ENCODE data around the gene FRMD4A. TPM values are rescaled to one million over a fixed set of nuclear protein-coding genes. Genes with fewer than 3 reads are reported as not detected.

FRMD4A gene
- polyA plus RNA-seq, 1 donor (not counting 4 experiments of a cell fraction or from before 2014, with no cell fraction given), result 12.9 TPM

DNA sequence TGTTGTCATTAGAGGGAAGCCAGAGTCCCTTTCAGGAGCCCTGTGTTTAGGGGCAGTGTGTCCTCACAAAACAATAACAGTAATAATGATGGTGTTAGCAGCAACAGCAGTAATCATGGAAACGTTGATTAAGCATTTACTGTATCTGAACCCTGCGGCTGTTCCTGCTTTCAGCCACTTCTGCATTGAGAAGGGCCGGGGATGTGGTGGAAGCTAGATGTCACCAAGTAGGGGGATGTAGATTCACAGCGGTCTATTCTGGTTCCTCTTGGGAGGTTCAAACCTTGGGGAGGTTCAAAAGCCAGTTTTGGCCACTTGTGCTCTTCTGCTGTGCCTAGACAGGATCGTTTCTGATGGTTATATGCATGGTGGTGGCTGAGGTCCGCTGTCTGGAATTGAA lies 699.1 kb downstream of the FRMD4A start:
- Histone ChIP-seq H3K9ac (ENCODE audit: control insufficient read depth, extremely low read depth, insufficient read depth, low read length) (no peak overlapping the region), H3K4me1 (ENCODE audit: control insufficient read depth, extremely low read depth, insufficient read depth, low read length) (no peaks in the 10 kb centered on the region), H3K9me1 (ENCODE audit: control insufficient read depth, extremely low read depth, insufficient read depth, low read length) (no peaks in the 10 kb centered on the region), H4K20me1 (ENCODE audit: control insufficient read depth, extremely low read depth, insufficient read depth, low read length) (no peaks in the 10 kb centered on the region), H3K36me3 (ENCODE audit: control insufficient read depth in 2 of 2, extremely low read depth in 1 of 2, insufficient read depth in 2 of 2, low read length in 2 of 2) (peaks cover 4 to 11% of the 10 kb centered on the region in 2 experiments), H3K27me3 (ENCODE audit: control insufficient read depth, extremely low read depth, insufficient read depth, low read length) (no peaks in the 10 kb centered on the region), H2AFZ (ENCODE audit: control insufficient read depth, low read length) (no peak overlapping the region), H3K79me2 (ENCODE audit: control insufficient read depth, insufficient read depth, low read length) (no peaks in the 10 kb centered on the region), H3K4me3 (ENCODE audit: control insufficient read depth in 2 of 3, extremely low read depth in 1 of 3, insufficient read depth in 2 of 3, low read depth in 1 of 3, low read length in 3 of 3) (no peak overlapping the region), H3K27ac (ENCODE audit: control insufficient read depth, insufficient read depth, low read length) (no peak overlapping the region), H3K9me3 (ENCODE audit: control insufficient read depth, low read depth, low read length) (no peaks in the 10 kb centered on the region), H3K4me2 (ENCODE audit: control insufficient read depth, extremely low read depth, insufficient read depth, low read depth, low read length) (no peak overlapping the region)
- DNase-seq (ENCODE audit: low read depth, low spot score) (no peak), FAIRE-seq (no peak)
- dilution Hi-C loops (cut with MboI; ENCODE audit: extremely low pct_ligation_motif_present, low sequenced_read_pairs), result no loop called here
- TF ChIP-seq, protein P1, sequence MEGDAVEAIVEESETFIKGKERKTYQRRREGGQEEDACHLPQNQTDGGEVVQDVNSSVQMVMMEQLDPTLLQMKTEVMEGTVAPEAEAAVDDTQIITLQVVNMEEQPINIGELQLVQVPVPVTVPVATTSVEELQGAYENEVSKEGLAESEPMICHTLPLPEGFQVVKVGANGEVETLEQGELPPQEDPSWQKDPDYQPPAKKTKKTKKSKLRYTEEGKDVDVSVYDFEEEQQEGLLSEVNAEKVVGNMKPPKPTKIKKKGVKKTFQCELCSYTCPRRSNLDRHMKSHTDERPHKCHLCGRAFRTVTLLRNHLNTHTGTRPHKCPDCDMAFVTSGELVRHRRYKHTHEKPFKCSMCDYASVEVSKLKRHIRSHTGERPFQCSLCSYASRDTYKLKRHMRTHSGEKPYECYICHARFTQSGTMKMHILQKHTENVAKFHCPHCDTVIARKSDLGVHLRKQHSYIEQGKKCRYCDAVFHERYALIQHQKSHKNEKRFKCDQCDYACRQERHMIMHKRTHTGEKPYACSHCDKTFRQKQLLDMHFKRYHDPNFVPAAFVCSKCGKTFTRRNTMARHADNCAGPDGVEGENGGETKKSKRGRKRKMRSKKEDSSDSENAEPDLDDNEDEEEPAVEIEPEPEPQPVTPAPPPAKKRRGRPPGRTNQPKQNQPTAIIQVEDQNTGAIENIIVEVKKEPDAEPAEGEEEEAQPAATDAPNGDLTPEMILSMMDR (optimal IDR thresholded peaks at IDR 0.05 in 1 of 3, IDR thresholded peaks at IDR 0.05 in 1 of 3, conservative IDR thresholded peaks at IDR 0.05 in 1 of 3; ENCODE audit: extremely low read depth in 1 of 3, insufficient read depth in 2 of 3, low read length in 3 of 3), result no peak
- no peak for TF ChIP-seq EZH2 (IDR thresholded peaks at IDR 0.05; ENCODE audit: low read length)

DNA sequence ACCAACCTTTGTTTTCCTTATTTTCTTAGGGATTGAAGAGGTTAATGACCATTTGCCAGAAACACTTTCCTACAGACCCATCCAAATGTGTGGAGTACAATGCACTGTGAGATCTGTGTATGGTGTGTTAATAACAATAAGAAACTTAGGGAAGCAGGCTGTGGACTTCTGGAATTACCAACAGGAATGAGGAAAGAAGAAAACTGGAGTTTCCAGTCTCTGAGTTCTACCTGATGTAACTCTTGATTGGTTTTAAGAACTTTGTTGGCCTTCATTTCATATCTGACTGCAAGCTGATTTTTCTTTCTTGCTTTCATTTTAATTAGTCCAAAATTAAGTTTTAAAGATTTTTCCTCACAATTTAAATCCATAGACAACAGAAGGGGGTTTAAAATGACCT lies 700.5 kb downstream of the FRMD4A start:
- dilution Hi-C loops (cut with MboI; ENCODE audit: extremely low pct_ligation_motif_present, low sequenced_read_pairs), result no loop called here
- Histone ChIP-seq H3K9ac (ENCODE audit: control insufficient read depth, extremely low read depth, insufficient read depth, low read length) (no peak overlapping the region), H3K27ac (ENCODE audit: control insufficient read depth, insufficient read depth, low read length) (no peak overlapping the region)

More for the DNA sequence above, 700.5 kb downstream of the FRMD4A start:
- Histone ChIP-seq H4K20me1 (ENCODE audit: control insufficient read depth, extremely low read depth, insufficient read depth, low read length) (no peaks in the 10 kb centered on the region), H3K27me3 (ENCODE audit: control insufficient read depth, extremely low read depth, insufficient read depth, low read length) (no peaks in the 10 kb centered on the region), H3K4me2 (ENCODE audit: control insufficient read depth, extremely low read depth, insufficient read depth, low read depth, low read length) (no peak overlapping the region), H3K4me1 (ENCODE audit: control insufficient read depth, extremely low read depth, insufficient read depth, low read length) (no peaks in the 10 kb centered on the region), H3K79me2 (ENCODE audit: control insufficient read depth, insufficient read depth, low read length) (no peaks in the 10 kb centered on the region), H3K4me3 (ENCODE audit: control insufficient read depth in 2 of 3, extremely low read depth in 1 of 3, insufficient read depth in 2 of 3, low read depth in 1 of 3, low read length in 3 of 3) (no peak overlapping the region), H3K9me3 (ENCODE audit: control insufficient read depth, low read depth, low read length) (no peaks in the 10 kb centered on the region), H3K9me1 (ENCODE audit: control insufficient read depth, extremely low read depth, insufficient read depth, low read length) (no peaks in the 10 kb centered on the region), H3K36me3 (ENCODE audit: control insufficient read depth in 2 of 2, extremely low read depth in 1 of 2, insufficient read depth in 2 of 2, low read length in 2 of 2) (peaks cover 4 to 11% of the 10 kb centered on the region in 2 experiments), H2AFZ (ENCODE audit: control insufficient read depth, low read length) (no peak overlapping the region)
- TF ChIP-seq EZH2 (IDR thresholded peaks at IDR 0.05; ENCODE audit: low read length), result no peak
- TF ChIP-seq, protein P1 (optimal IDR thresholded peaks at IDR 0.05 in 1 of 3, IDR thresholded peaks at IDR 0.05 in 1 of 3, conservative IDR thresholded peaks at IDR 0.05 in 1 of 3; ENCODE audit: extremely low read depth in 1 of 3, insufficient read depth in 2 of 3, low read length in 3 of 3), result no peak
- no peak for DNase-seq (ENCODE audit: low read depth, low spot score)
- no peak for FAIRE-seq
